ENCODE data around the gene U2AF2.

GRCh38 chr19:55623561-55623960, 31.3 kb upstream of the U2AF2 start:
- TF ChIP-seq CTCF (conservative IDR thresholded peaks at IDR 0.05; ENCODE audit: low read depth, low read length), result no peak
- TF ChIP-seq EZH2 (IDR thresholded peaks at IDR 0.05; ENCODE audit: borderline replicate concordance, low read depth, low read length, poor library complexity, severe bottlenecking), result no peak
